NCI-H146 treated with DMSO at 0.1 percent for 48 hours (cell line): ENCODE data around the gene FAM193A.
"Not testable (repeated sequence)": the region's sequence is repeated elsewhere in the genome, so short reads cannot be mapped to it uniquely, and the experiment has no call there.

Source experiments
- DNase-seq: peaks from one replicate; lab custom pipeline; 2025; ENCODE audit not compliant: unreplicated experiment; lab: John Stamatoyannopoulos, UW

FAM193A gene

GRCh38 chr4:2536193-2537010 is at the start of gene FAM193A:
Gene FAM193A (plus strand): TSS chr4:2536647. CDS start chr4:2536916, 269 bp downstream.
- DNase-seq, result peak; percentile 96

- DNase-seq, result no peak
Observed at GRCh38 chr4:2486981-2487380, 49.5 kb upstream of the FAM193A start.

GRCh38 chr4:2487632-2488031 is 48.8 kb upstream of the FAM193A start:
- no peak for DNase-seq

GRCh38 chr4:2489081-2489805 is 47.2 kb upstream of the FAM193A start:
- DNase-seq, result no peak

GRCh38 chr4:2489841-2490552 is 46.5 kb upstream of the FAM193A start:
- no peak for DNase-seq

GRCh38 chr4:2492970-2493369 is 43.5 kb upstream of the FAM193A start:
- DNase-seq, result no peak

GRCh38 chr4:2494992-2495391 is 41.5 kb upstream of the FAM193A start:
- no peak for DNase-seq

GRCh38 chr4:2497324-2497723 is 39.1 kb upstream of the FAM193A start:
- no peak for DNase-seq

- DNase-seq, result no peak
Observed at GRCh38 chr4:2497931-2498330, 38.5 kb upstream of the FAM193A start.

- DNase-seq, result no peak
Observed at GRCh38 chr4:2500547-2500946, 35.9 kb upstream of the FAM193A start.

- no peak for DNase-seq
Observed at GRCh38 chr4:2501034-2501594, 35.3 kb upstream of the FAM193A start.

- no peak for DNase-seq
Observed at GRCh38 chr4:2503809-2504208, 32.6 kb upstream of the FAM193A start.

GRCh38 chr4:2507259-2507658 is 29.2 kb upstream of the FAM193A start:
- DNase-seq, result no peak

- DNase-seq, result no peak
Observed at GRCh38 chr4:2507855-2508254, 28.6 kb upstream of the FAM193A start.

- no peak for DNase-seq
Observed at GRCh38 chr4:2510351-2511259, 25.8 kb upstream of the FAM193A start.

GRCh38 chr4:2511645-2512131 is 24.8 kb upstream of the FAM193A start:
- no peak for DNase-seq

GRCh38 chr4:2512396-2513135 is 23.9 kb upstream of the FAM193A start:
- DNase-seq, result no peak

GRCh38 chr4:2514193-2514592 is 22.3 kb upstream of the FAM193A start:
- not testable (repeated sequence) for DNase-seq

GRCh38 chr4:2514944-2515343 is 21.5 kb upstream of the FAM193A start:
- not testable (repeated sequence) for DNase-seq
